Measurements from ENCODE around the gene HNRNPL. TPM values are rescaled to one million over a fixed set of nuclear protein-coding genes. Genes with fewer than 3 reads are reported as not detected.

The HNRNPL gene
- 259 TPM for total RNA-seq (2013)
- 100 to 1,000 TPM in 1 of 3 donors, 10 to 100 TPM in 2; 51.9 to 234 (median 58.7) TPM for polyA plus RNA-seq
- polyA minus RNA-seq = 115 and 193 TPM in 2 replicates
- total RNA-seq = 41.7 to 156 (median 125) reads per million in 11 experiments

DNA sequence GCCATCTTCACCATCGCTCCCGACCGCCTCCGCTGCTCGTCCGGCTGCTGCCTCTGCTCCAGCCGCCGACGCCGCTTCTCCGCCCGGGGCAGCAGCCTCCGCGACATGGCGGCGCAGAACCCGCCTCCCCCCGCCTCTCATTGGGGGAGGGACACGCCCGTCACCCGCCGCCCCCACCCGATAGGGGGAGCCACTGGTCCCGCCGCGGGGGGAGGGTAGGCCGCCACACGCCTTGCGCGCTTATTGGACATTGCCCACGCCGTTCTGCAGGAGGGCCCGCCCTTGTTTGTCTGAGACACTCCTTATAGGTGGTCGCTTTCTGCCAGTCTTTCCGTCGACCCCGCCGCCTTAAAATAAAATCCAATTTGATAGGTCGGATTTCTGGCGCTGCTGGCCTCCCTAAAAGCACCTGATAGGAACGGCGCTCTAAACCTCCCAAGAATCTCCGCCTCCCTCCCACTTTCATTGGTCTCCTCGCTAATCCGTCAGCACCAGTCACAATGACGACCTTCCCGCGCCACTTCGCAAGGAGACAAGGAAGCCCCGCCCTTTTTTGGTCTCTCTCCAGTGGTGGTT is at the start of gene HNRNPL:
Gene HNRNPL (minus strand): TSS at position 127 of the 576 bp plus-strand sequence. CDS start 20 bp downstream, at position 107.
- Mint-ChIP-seq H3K27me3 (ENCODE audit: low read depth in 3 of 3) (peaks cover 0 to 5% (median 1%) of the 10 kb centered on the region in 3 donors), H3K4me1 (peaks cover 29% of the 10 kb centered on the region), H3K4me3 (peak within 1 kb of the TSS; percentile 88 to 94), H3K36me3 (peaks cover 31 to 39% of the 10 kb centered on the region in 2 donors), H3K9me3 (no peaks in the 10 kb centered on the region), H3K27ac (peak within 1 kb of the TSS; percentile 98 to 99 (median 99))
- no peaks in the 10 kb centered on the region for H3K27me3 ChIP-seq (ENCODE audit: control insufficient read depth in 2 of 2, insufficient read depth in 2 of 2, low read length in 2 of 2)
- intact Hi-C loops (cut with micrococcal nuclease) = loop anchor here (1.0 to 5.0 kb wide), 4 partner anchors 17 to 49 kb away; partner anchors contain the start of genes NFKBIB (in 2 of the 2), SIRT2 (in 2 of the 2) and ECH1 (in 1 of the 2)
- peaks cover 29 to 36% of the 10 kb centered on the region in 2 donors for H3K36me3 ChIP-seq (replicated peaks in 1 of 2; ENCODE audit: control insufficient read depth in 1 of 2, insufficient read depth in 2 of 2, low read length in 2 of 2)
- H3K4me1 ChIP-seq (ENCODE audit: control insufficient read depth in 1 of 2, insufficient read depth in 2 of 2, low read length in 2 of 2) = peaks cover 32 to 42% of the 10 kb centered on the region in 2 donors
- peak within 1 kb of the TSS; percentile 80 to 90 (median 86) for H3K4me3 ChIP-seq (replicated peaks in 1 of 3; ENCODE audit: low read depth in 2 of 3, low read length in 3 of 3)
- peak within 1 kb of the TSS; percentile 52 for H2AFZ ChIP-seq (ENCODE audit: insufficient read depth, low read depth, low read length, poor library complexity, severe bottlenecking)
- no peaks in the 10 kb centered on the region for H3K9me3 ChIP-seq (replicated peaks in 1 of 2; ENCODE audit: control insufficient read depth in 1 of 2, insufficient read depth in 1 of 2, low read length in 2 of 2)
- H3K9ac ChIP-seq (ENCODE audit: insufficient read depth, low read length, poor library complexity, severe bottlenecking) = peak within 1 kb of the TSS; percentile 99
- whole genome bisulfite sequencing (ENCODE audit: insufficient coverage) = under 1% methylated on average over 46 of the region's 50 CpGs
- peak within 1 kb of the TSS; percentile 98 to 99 for H3K27ac ChIP-seq (ENCODE audit: low read depth in 1 of 2, low read length in 2 of 2)
- TF ChIP-seq, protein P1, sequence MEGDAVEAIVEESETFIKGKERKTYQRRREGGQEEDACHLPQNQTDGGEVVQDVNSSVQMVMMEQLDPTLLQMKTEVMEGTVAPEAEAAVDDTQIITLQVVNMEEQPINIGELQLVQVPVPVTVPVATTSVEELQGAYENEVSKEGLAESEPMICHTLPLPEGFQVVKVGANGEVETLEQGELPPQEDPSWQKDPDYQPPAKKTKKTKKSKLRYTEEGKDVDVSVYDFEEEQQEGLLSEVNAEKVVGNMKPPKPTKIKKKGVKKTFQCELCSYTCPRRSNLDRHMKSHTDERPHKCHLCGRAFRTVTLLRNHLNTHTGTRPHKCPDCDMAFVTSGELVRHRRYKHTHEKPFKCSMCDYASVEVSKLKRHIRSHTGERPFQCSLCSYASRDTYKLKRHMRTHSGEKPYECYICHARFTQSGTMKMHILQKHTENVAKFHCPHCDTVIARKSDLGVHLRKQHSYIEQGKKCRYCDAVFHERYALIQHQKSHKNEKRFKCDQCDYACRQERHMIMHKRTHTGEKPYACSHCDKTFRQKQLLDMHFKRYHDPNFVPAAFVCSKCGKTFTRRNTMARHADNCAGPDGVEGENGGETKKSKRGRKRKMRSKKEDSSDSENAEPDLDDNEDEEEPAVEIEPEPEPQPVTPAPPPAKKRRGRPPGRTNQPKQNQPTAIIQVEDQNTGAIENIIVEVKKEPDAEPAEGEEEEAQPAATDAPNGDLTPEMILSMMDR (IDR thresholded peaks at IDR 0.05) = peak; percentile 23
- peaks cover 43% of the 10 kb centered on the region for H4K20me1 ChIP-seq (ENCODE audit: insufficient read depth, low read length)
- H3K4me2 ChIP-seq (replicated peaks; ENCODE audit: extremely low read depth, low read length, poor library complexity, severe bottlenecking) = peak within 1 kb of the TSS; percentile 98
- DNase-seq = peak; percentile 100
- peaks cover 53% of the 10 kb centered on the region for H3K79me2 ChIP-seq (ENCODE audit: insufficient read depth, low read length)

DNA sequence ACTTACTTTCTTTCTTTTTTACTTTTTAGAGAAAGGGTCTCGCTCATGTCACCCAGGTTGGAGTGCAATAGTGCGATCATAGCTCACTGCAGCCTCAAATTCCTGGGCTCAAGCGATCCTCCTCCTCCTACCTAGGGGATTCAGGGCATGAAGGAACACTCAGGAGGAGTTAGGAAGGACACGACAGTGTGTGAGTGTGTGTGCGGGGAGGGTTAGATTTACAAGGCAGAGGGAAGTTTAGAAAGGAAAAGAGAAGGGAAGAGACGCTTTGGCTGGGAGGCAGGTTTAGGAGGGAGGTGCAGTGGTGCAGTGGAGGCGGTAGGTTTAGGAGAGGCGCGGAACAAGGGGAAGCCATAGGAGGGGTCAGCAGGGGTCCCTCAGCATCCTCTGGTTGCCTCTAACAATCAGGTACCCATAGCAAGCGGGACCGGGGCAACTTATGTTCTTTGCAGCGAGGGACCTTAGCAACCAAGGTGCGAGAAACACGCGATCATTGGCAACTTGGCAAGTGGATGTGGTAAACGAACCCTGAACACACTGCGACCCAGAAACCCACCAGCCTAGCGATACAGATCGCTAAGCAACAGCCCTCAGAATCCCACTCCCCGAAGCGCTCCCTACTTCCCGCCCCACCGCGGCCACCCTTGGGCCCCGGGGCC is 49.1 kb upstream of the HNRNPL start:
- H3K27me3 Mint-ChIP-seq (ENCODE audit: low read depth in 3 of 3) = peaks cover 0 to 1% (median 0%) of the 10 kb centered on the region in 3 donors
- Histone ChIP-seq H3K9me3 (replicated peaks in 1 of 2; ENCODE audit: control insufficient read depth in 1 of 2, insufficient read depth in 1 of 2, low read length in 2 of 2) (no peaks in the 10 kb centered on the region), H3K9ac (ENCODE audit: insufficient read depth, low read length, poor library complexity, severe bottlenecking) (peak overlapping the region; percentile 91), H4K20me1 (ENCODE audit: insufficient read depth, low read length) (peaks cover 5% of the 10 kb centered on the region), H3K4me3 (replicated peaks in 1 of 3; ENCODE audit: low read depth in 2 of 3, low read length in 3 of 3) (peak overlapping the region; percentile 60 to 79 (median 75)), H3K27ac (ENCODE audit: low read depth in 1 of 2, low read length in 2 of 2) (peak overlapping the region; percentile 37 to 97), H3K36me3 (replicated peaks in 1 of 2; ENCODE audit: control insufficient read depth in 1 of 2, insufficient read depth in 2 of 2, low read length in 2 of 2) (no peaks in the 10 kb centered on the region), H3K4me1 (ENCODE audit: control insufficient read depth in 1 of 2, insufficient read depth in 2 of 2, low read length in 2 of 2) (peaks cover 18 to 28% of the 10 kb centered on the region in 2 donors), H3K79me2 (ENCODE audit: insufficient read depth, low read length) (peaks cover 52% of the 10 kb centered on the region), H2AFZ (ENCODE audit: insufficient read depth, low read depth, low read length, poor library complexity, severe bottlenecking) (peak overlapping the region; percentile 68), H3K27me3 (ENCODE audit: control insufficient read depth in 2 of 2, insufficient read depth in 2 of 2, low read length in 2 of 2) (no peaks in the 10 kb centered on the region), H3K4me2 (replicated peaks; ENCODE audit: extremely low read depth, low read length, poor library complexity, severe bottlenecking) (peak overlapping the region; percentile 74)
- H3K9me3 Mint-ChIP-seq = peaks cover 0 to 3% (median 0%) of the 10 kb centered on the region in 7 donors
- TF ChIP-seq, protein P1 (IDR thresholded peaks at IDR 0.05) = no peak
- DNase-seq = peak in 1 of 3 donors; percentile 1
- intact Hi-C loops (cut with micrococcal nuclease) = loop anchor here (1.0 to 10.0 kb wide), 6 partner anchors 31 to 134 kb away; partner anchors contain the start of genes MRPS12 (in 2 of the 2), SARS2 (in 2 of the 2) and ECH1 (in 1 of the 2)
- peak overlapping the region; percentile 90 to 91 for H3K4me3 Mint-ChIP-seq
- peak overlapping the region; percentile 90 to 99 (median 97) for H3K27ac Mint-ChIP-seq
- 0% methylated on average over 22 of the region's 25 CpGs for WGBS (ENCODE audit: insufficient coverage)
- peaks cover 30% of the 10 kb centered on the region for H3K4me1 Mint-ChIP-seq
- H3K36me3 Mint-ChIP-seq = peaks cover 17 to 20% of the 10 kb centered on the region in 2 donors
